K562 (cell line): ENCODE results near the gene DEDD2. TPM values are rescaled to one million over a fixed set of nuclear protein-coding genes. Genes with fewer than 3 reads are reported as not detected.

Experiments used
- ATAC-seq: fragments of 200-7000 bp; cut with Tn5 transposase; 3 replicates; pipeline ENCODE4 v1.9.1; 2020; ENCODE audit warnings: moderate library complexity
- BruUV-seq: library from RNA; stranded (reverse); fragments of 400-500 nt; replicated peaks from 2 replicates; lab custom pipeline; 2021; lab: Mats Ljungman, UMichigan
- CTCF ChIA-PET: fragments of 300-600 bp; formaldehyde crosslinking; extraction: SDS; loops from one replicate; lab custom pipeline; 2021; ENCODE audit warnings: low intra/inter-chr PET ratio; lab: Yijun Ruan, JAX
- POLR2A ChIA-PET: fragments of 300-600, 350-650 bp; sonication (Branson Sonifier 250); formaldehyde crosslinking; extraction: SDS; loops from one replicate; lab custom pipeline; 2021; ENCODE audit warnings: antibody characterized with exemption, inconsistent platforms; lab: Yijun Ruan, JAX
- DNase-seq, 4 experiments: peaks; one replicate each; pipeline versions ENCODE4 v3.0.0 to v3.0.0-alpha.2; 2011 to 2018; ENCODE audit warnings: low spot score in 3 of 4, mixed read lengths in 3 of 4; ENCODE audit errors: extremely low read depth in 1 of 4
- FAIRE-seq: peaks from 2 replicates; lab custom pipeline; 2011; peaks lifted over from hg19 to GRCh38; lab: Jason Lieb, UNC
- H2AFZ ChIP-seq: 2 replicates; pipeline ENCODE4 v1.6.0; 2011; ENCODE audit warnings: low read depth, low read length, control low read depth, inconsistent platforms
- H3K27ac ChIP-seq: fragments of 200-600 bp; 3 replicates; pipeline ENCODE4 v1.8.0; 2011; ENCODE audit warnings: low read depth, mild to moderate bottlenecking, control low read depth, inconsistent platforms, low read length, moderate library complexity, mixed read lengths; ENCODE audit errors: extremely low read depth
- H3K27me3 ChIP-seq, 2 experiments: fragments of 300-600 bp in 1 of 2; 2 replicates in 1 of 2; 3 replicates in 1 of 2; pipeline versions ENCODE4 v1.6.0 to v1.8.0; 2011; ENCODE audit warnings: inconsistent platforms in 2 of 2, low read length in 2 of 2, mild to moderate bottlenecking in 1 of 2, mixed read lengths in 1 of 2, moderate library complexity in 1 of 2; ENCODE audit not compliant: control insufficient read depth in 2 of 2, insufficient read depth in 2 of 2
- H3K36me3 ChIP-seq: fragments of 300-600 bp; 3 replicates; pipeline ENCODE4 v1.8.0; 2011; ENCODE audit warnings: mild to moderate bottlenecking, low read length, inconsistent platforms; ENCODE audit not compliant: control insufficient read depth, insufficient read depth
- H3K4me1 ChIP-seq, 2 experiments: fragments of 200-600 bp in 1 of 2; replicated peaks in 1 of 2; 2 replicates in 1 of 2; 3 replicates in 1 of 2; pipeline versions ENCODE4 v1.5.1 to v1.8.0; 2011; ENCODE audit warnings: inconsistent platforms in 2 of 2, low read length in 2 of 2, mild to moderate bottlenecking in 1 of 2, mixed read lengths in 1 of 2, moderate library complexity in 1 of 2; ENCODE audit not compliant: control insufficient read depth in 2 of 2, insufficient read depth in 2 of 2
- H3K4me2 ChIP-seq: 2 replicates; pipeline ENCODE4 v1.6.1; 2011; ENCODE audit warnings: low read length, control low read depth, inconsistent platforms, mixed read lengths; ENCODE audit not compliant: insufficient read depth
- H3K4me3 ChIP-seq: fragments of 200-600 bp; sonication (generic), shearing (Covaris generic); 2 replicates; pipeline ENCODE4 v1.5.1; 2016; ENCODE audit warnings: control low read depth, inconsistent platforms
- H3K79me2 ChIP-seq: fragments of 200-600 bp; 3 replicates; pipeline ENCODE4 v1.8.0; 2011; ENCODE audit warnings: low read length, inconsistent platforms; ENCODE audit not compliant: control insufficient read depth, insufficient read depth
- H3K9ac ChIP-seq, 2 experiments: 2 replicates each; pipeline versions ENCODE4 v1.6.0 to v1.6.1; 2011; ENCODE audit warnings: low read depth in 2 of 2, low read length in 2 of 2, control low read depth in 1 of 2, inconsistent platforms in 1 of 2, mild to moderate bottlenecking in 1 of 2, mixed read lengths in 1 of 2; ENCODE audit not compliant: insufficient read depth in 1 of 2
- H3K9me1 ChIP-seq: one replicate; pipeline ENCODE4 v1.6.0; 2011; ENCODE audit warnings: inconsistent platforms, mild to moderate bottlenecking, low read length, moderate library complexity; ENCODE audit not compliant: control insufficient read depth, insufficient read depth
- H3K9me3 ChIP-seq: replicated peaks from 2 replicates; pipeline ENCODE4 v1.5.1; 2011; ENCODE audit warnings: low read depth, low read length, inconsistent platforms; ENCODE audit not compliant: control insufficient read depth, insufficient read depth
- H4K20me1 ChIP-seq: replicated peaks from 2 replicates; pipeline ENCODE4 v1.6.1; 2011; ENCODE audit warnings: low read length, inconsistent platforms, mixed read lengths; ENCODE audit not compliant: control insufficient read depth, insufficient read depth
- CBX1 ChIP-seq: sonication (generic); IDR thresholded peaks from 2 replicates; pipeline ENCODE4 v1.6.1; 2016; ENCODE audit warnings: antibody characterized with exemption, low read depth, mild to moderate bottlenecking
- DMBX1 ChIP-seq: fragments of 250-450 bp; sonication (Bioruptor Pico); IDR thresholded peaks from 2 replicates; pipeline ENCODE4 v1.8.0; 2022; ENCODE audit warnings: inconsistent platforms, mild to moderate bottlenecking, moderate library complexity, borderline replicate concordance
- SMAD4 ChIP-seq: fragments of 250-450 bp; sonication (Bioruptor Pico); conservative IDR thresholded peaks from 2 replicates; pipeline ENCODE4 v1.8.0; 2021; ENCODE audit warnings: inconsistent platforms, mild to moderate bottlenecking, moderate library complexity
- VEZF1 ChIP-seq: fragments of 200-800 bp; sonication (Bioruptor generic); IDR thresholded peaks from 2 replicates; pipeline ENCODE4 v1.6.1; 2017; ENCODE audit warnings: missing genetic modification characterization, missing compliant biosample characterization
- ZNF57 ChIP-seq: fragments of 450-650 bp; formaldehyde crosslinking; IDR thresholded peaks from 2 replicates; pipeline ENCODE4 v1.4.0; 2020; ENCODE audit warnings: mild to moderate bottlenecking, moderate library complexity
- WGBS: fragments of 100-300 bp; shearing (Covaris generic); methylation state at CpG from one replicate; pipeline ENCODE4 v1.1.6; 2016; ENCODE audit warnings: low coverage, mixed read lengths; ENCODE audit not compliant: insufficient coverage; ENCODE audit errors: missing lambda C conversion rate; 5-methylcytosine and 5-hydroxymethylcytosine counted together
- in situ Hi-C: fragments of 300-500 bp; cut with MboI; formaldehyde crosslinking; loops from 4 replicates; pipeline ENCODE4 v1.15.0; 2018; ENCODE audit warnings: inconsistent platforms, mixed read lengths
- intact Hi-C: fragments of 100-400 bp; cut with micrococcal nuclease; formaldehyde crosslinking; loops from 2 replicates; pipeline ENCODE4 v1.14.2; 2022
- polyA plus RNA-seq, 8 experiments: library from polyadenylated mRNA; depleted of rRNA in 4 of 8; stranded (reverse) in 5 of 8; unstranded in 3 of 8; fragments of >200 nt; fragmentation: Nextera tagmentation in 2 of 8; fragmentation: Illumina TruSeq in 1 of 8; extraction: Ambion mirVana in 2 of 8; extraction: Trizol in 1 of 8; gene quantifications; 2 replicates each; pipeline versions ENCODE4 v1.2.1 to v1.2.3, GENCODE V29; 2011 to 2014; ENCODE audit warnings: inconsistent platforms in 1 of 8, missing spikeins in 1 of 8
- total RNA-seq, 7 experiments: library from RNA; depleted of rRNA in 6 of 7; stranded (reverse); fragments of >200 nt in 6 of 7; fragmentation: Illumina TruSeq in 2 of 7; extraction: Trizol in 2 of 7; gene quantifications; 2 replicates each; pipeline versions ENCODE4 v1.2.1 to v1.2.3, GENCODE V29; 2011 to 2021; ENCODE audit warnings: low replicate concordance in 1 of 7

Gene DEDD2
- total and polyA plus RNA-seq, 9 of the 15 experiments (the other 6 are each of a cell fraction or from before 2014, with no cell fraction given), result 4.3 to 43.0 (median 29.2) TPM

- 2% methylated on average over 14 of the region's 20 CpGs for WGBS
- H3K4me3 ChIP-seq, result no peak overlapping the region
- no peak overlapping the region for H3K9ac ChIP-seq
- no peak overlapping the region for H3K27ac ChIP-seq
- H3K9me3 ChIP-seq, result no peaks in the 10 kb centered on the region
- H3K9me1 ChIP-seq, result no peaks in the 10 kb centered on the region
- H2AFZ ChIP-seq, result no peak overlapping the region
- no TSS peak for BruUV-seq
- no peak overlapping the region for H3K4me2 ChIP-seq
- in situ Hi-C loops, result no loop called here
- CTCF ChIA-PET, result no interaction called here
- POLR2A ChIA-PET, result no interaction called here
- ATAC-seq, result no peak
- H3K4me1 ChIP-seq, result no peaks in the 10 kb centered on the region; a peak in 1 of 5 replicates
- H3K27me3 ChIP-seq, result peaks cover 32 to 67% of the 10 kb centered on the region in 2 experiments
- peaks cover 19% of the 10 kb centered on the region for H4K20me1 ChIP-seq
- no peaks in the 10 kb centered on the region for H3K36me3 ChIP-seq
- H3K79me2 ChIP-seq, result no peaks in the 10 kb centered on the region
- no peak for FAIRE-seq
- TF ChIP-seq CBX1 (no peak), SMAD4 (no peak), DMBX1 (CRISPR knock-in tag) (no peak), ZNF57 (CRISPR knock-in tag) (no peak), VEZF1 (CRISPR knock-in tag) (0 out of 2 replicates have a peak, but pooled peaks have one; percentile 14)
- intact Hi-C loops, result no loop called here
- no peak for DNase-seq
Observed at GRCh38 chr19:42153672-42154433, 63.6 kb downstream of the DEDD2 start.
